GM21723 (cell line): ENCODE measurements around the gene ALG8.
A peak's percentile ranks its signal among the peaks of the same experiment; 100 is the strongest.
"Not testable (repeated sequence)": the region's sequence is repeated elsewhere in the genome, so short reads cannot be mapped to it uniquely, and the experiment has no call there.

Source experiments
- ATAC-seq: cut with Tn5 transposase; IDR thresholded peaks from one replicate; pipeline ENCODE4 v1.9.1; 2021; ENCODE audit warnings: mild to moderate bottlenecking, moderate library complexity; ENCODE audit not compliant: unreplicated experiment

Gene ALG8

GRCh38 chr11:78139422-78140391, at the start of gene ALG8:
Gene ALG8 (minus strand): TSS chr11:78139626. CDS start chr11:78139588, 38 bp downstream.
- ATAC-seq = peak; percentile 95

- ATAC-seq = peak; percentile 97
These were observed 49.1 kb upstream of the ALG8 start, which contains the start of the genes KCTD21 and USP35 for GRCh38 chr11:78188286-78189173. Gene KCTD21 (minus strand): TSS chr11:78188626. CDS start chr11:78174554, 14,072 bp downstream. Gene USP35 (plus strand): TSS chr11:78188919. CDS start chr11:78196246, 7,327 bp downstream.

- peak; percentile 27 for ATAC-seq
These were observed 48.2 kb upstream of the ALG8 start for GRCh38 chr11:78187366-78188285.

GRCh38 chr11:78181185-78181584, 41.8 kb upstream of the ALG8 start:
- ATAC-seq = no peak

GRCh38 chr11:78180751-78181150, 41.3 kb upstream of the ALG8 start:
- ATAC-seq = no peak

GRCh38 chr11:78179459-78180071, 40.1 kb upstream of the ALG8 start:
- ATAC-seq = no peak

GRCh38 chr11:78177216-78177615, 37.8 kb upstream of the ALG8 start:
- no peak for ATAC-seq

GRCh38 chr11:78176605-78177141, 37.2 kb upstream of the ALG8 start:
- ATAC-seq = no peak

GRCh38 chr11:78175862-78176261, 36.4 kb upstream of the ALG8 start:
- ATAC-seq = not testable (repeated sequence)

GRCh38 chr11:78171951-78172350, 32.5 kb upstream of the ALG8 start:
- ATAC-seq = no peak

GRCh38 chr11:78170874-78171549, 31.6 kb upstream of the ALG8 start:
- ATAC-seq = no peak

- ATAC-seq = no peak
These were observed 31.0 kb upstream of the ALG8 start for GRCh38 chr11:78170413-78170812.

GRCh38 chr11:78168539-78169477, 29.4 kb upstream of the ALG8 start:
- no peak for ATAC-seq

- no peak for ATAC-seq
These were observed 27.5 kb upstream of the ALG8 start for GRCh38 chr11:78166855-78167469.

- ATAC-seq = no peak
These were observed 25.0 kb upstream of the ALG8 start for GRCh38 chr11:78164471-78164870.

GRCh38 chr11:78163828-78164227, 24.4 kb upstream of the ALG8 start:
- ATAC-seq = no peak

- no peak for ATAC-seq
These were observed 22.5 kb upstream of the ALG8 start for GRCh38 chr11:78161962-78162371.
